Measurements from ENCODE around the gene LMO7. TPM values are rescaled to one million over a fixed set of nuclear protein-coding genes. Genes with fewer than 3 reads are reported as not detected.

Gene LMO7
- total RNA-seq, 1 experiment from 2014 or later = 18.5 TPM

DNA sequence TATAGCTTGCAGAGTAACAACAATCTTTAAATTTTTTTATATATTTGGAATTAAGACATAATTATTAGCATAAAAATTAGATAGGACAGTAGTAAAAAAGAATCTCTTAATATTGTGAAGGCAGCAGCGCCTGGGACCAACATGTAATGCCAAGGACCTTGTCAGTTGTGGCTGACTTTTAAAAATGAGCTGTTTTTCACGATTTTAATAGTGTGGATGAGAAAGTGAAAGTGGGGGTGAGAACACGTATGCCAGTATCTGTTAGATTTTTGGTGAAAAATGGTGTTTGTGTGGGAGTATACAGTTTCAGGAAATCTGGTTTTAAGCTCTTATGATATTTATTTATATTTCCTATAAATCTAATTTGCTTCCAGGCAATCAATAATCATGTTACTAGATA, 125.2 kb downstream of the LMO7 start:
- H3K4me1 Mint-ChIP-seq = peaks cover 19% of the 10 kb centered on the region
- ChIA-PET CTCF (no interaction called here), POLR2A (no interaction called here)
- no peak for TF ChIP-seq GABPB1 (CRISPR knock-in tag; IDR thresholded peaks at IDR 0.05)
- no peak for TF ChIP-seq SP1 (CRISPR knock-in tag; conservative IDR thresholded peaks at IDR 0.05)
- no peak for TF ChIP-seq TCF7 (CRISPR knock-in tag; IDR thresholded peaks at IDR 0.05; ENCODE audit: low read depth)
- peaks cover 2% of the 10 kb centered on the region for H3K36me3 Mint-ChIP-seq
- ATAC-seq (no peak), DNase-seq (ENCODE audit: low spot score) (no peak)
- peaks cover 16% of the 10 kb centered on the region for H3K9me3 Mint-ChIP-seq
- no peaks in the 10 kb centered on the region for H3K27me3 Mint-ChIP-seq (ENCODE audit: low read depth)
- H3K4me3 Mint-ChIP-seq = no peak overlapping the region
- H3K27ac Mint-ChIP-seq = no peak overlapping the region

DNA sequence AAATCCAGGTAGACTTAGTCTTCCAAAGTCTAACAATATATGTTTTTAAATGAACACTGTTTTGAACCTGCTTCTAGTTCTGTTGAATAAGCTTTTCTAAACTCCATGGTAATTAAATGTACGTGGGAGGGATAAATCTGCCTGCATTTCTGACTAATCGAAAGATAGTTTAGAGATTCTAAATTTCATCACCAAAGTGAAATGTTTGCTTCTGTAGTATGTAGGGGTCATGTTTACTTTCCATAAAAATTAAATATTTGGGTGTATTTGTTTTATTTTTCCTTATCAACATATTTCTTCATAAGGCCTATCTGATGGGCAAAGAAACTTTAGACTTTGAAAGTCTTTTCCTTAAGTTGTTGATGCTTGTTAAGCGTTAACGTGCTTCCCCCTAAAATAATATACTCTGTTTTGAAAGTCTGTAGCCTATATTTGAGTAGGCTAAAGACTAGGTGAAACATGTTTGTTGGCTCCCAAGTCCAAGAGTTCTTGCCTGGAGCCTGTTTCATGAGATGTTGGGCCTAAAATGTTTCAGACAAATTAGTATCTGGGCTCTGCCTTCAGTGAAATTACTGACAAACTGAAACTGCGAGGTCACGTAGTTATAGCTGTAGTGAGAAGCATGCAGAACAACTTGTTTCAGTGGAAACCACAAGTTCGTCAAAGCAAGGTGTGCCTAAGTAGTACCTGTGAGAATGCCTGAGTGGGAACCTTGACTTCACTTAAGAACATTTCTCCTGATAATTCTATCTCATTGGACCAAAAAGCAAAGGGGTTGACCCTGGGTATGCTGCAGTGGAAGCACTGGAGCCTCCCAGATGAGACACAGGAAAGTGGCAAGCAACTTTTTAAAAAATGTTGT, 126.2 kb downstream of the LMO7 start:
- TF ChIP-seq, protein P1, sequence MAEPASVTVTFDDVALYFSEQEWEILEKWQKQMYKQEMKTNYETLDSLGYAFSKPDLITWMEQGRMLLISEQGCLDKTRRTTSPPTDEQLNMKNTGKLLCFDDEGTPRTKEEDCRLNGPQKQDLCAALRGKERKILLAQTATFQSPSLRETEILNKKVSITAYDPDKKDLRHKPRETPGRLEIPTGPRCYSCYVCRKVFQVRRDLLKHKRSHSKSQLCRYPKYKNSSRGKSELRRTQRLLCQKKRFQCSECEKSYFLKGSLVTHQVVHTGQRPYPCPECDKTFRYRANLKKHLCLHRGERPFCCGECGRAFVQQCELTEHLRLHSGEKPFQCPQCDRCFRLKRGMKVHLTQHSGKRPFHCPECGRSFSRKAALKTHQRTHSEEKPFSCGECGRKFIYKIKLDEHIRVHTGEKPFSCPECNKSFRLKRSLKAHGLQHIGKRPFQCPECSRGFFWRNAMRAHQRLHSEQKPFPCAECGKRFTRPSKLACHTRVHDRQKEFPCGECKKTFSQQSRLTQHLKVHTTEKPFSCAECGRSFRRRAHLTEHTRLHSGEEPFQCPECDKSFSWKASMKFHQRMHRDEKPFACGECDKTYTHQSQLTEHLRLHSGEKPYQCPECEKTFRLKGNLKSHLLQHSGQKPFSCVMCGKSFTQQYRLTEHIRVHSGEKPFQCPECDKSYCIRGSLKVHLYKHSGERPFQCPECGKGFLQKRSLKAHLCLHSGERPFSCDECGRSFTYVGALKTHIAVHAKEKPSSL (CRISPR knock-in tag; conservative IDR thresholded peaks at IDR 0.05) = no peak
- TF ChIP-seq, protein P2, sequence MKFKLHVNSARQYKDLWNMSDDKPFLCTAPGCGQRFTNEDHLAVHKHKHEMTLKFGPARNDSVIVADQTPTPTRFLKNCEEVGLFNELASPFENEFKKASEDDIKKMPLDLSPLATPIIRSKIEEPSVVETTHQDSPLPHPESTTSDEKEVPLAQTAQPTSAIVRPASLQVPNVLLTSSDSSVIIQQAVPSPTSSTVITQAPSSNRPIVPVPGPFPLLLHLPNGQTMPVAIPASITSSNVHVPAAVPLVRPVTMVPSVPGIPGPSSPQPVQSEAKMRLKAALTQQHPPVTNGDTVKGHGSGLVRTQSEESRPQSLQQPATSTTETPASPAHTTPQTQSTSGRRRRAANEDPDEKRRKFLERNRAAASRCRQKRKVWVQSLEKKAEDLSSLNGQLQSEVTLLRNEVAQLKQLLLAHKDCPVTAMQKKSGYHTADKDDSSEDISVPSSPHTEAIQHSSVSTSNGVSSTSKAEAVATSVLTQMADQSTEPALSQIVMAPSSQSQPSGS (CRISPR knock-in tag; IDR thresholded peaks at IDR 0.05; ENCODE audit: borderline replicate concordance, low read depth) = no peak
- H3K4me3 Mint-ChIP-seq = no peak overlapping the region
- no peaks in the 10 kb centered on the region for H3K27me3 Mint-ChIP-seq (ENCODE audit: low read depth)
- ChIA-PET CTCF (no interaction called here), POLR2A (no interaction called here)
- H3K36me3 Mint-ChIP-seq = peaks cover 2% of the 10 kb centered on the region; the same call in 1 of the 2 replicates
- ATAC-seq = no peak
- H3K9me3 Mint-ChIP-seq = peaks cover 9% of the 10 kb centered on the region
- DNase-seq (ENCODE audit: low spot score) = no peak
- peaks cover 24% of the 10 kb centered on the region for H3K4me1 Mint-ChIP-seq
- H3K27ac Mint-ChIP-seq = no peak overlapping the region

DNA sequence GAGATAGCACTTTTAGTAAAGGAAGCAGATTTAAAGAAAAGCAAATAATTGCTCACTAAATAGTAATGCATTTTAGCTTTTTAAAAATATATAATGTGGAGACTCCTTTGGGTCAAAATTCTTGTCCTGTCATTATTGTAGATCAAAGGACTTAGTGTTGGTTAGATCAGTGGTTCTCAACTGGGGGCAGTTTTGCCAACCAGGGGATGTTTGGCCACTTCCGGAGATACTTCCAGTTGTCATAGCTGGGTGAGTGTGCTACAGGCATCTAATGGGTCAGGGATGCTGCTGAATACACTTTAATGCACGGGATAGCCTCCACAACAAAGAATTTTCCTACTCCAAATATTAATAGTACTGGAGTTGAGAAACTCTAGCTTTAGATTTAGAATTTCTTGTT, 126.8 kb downstream of the LMO7 start:
- H3K36me3 Mint-ChIP-seq = peaks cover 2% of the 10 kb centered on the region; the same call in 1 of the 2 replicates
- TF ChIP-seq ZNF423 (CRISPR knock-in tag; IDR thresholded peaks at IDR 0.05) (no peak), CREM (CRISPR knock-in tag; IDR thresholded peaks at IDR 0.05) (no peak), SMAD4 (CRISPR knock-in tag; IDR thresholded peaks at IDR 0.05) (no peak), NR3C1 (CRISPR knock-in tag; conservative IDR thresholded peaks at IDR 0.05; ENCODE audit: low read depth) (no peak), CBFB (CRISPR knock-in tag; IDR thresholded peaks at IDR 0.05; ENCODE audit: low read depth) (no peak), SMAD3 (CRISPR knock-in tag; IDR thresholded peaks at IDR 0.05; ENCODE audit: borderline replicate concordance) (no peak), ZNF232 (CRISPR knock-in tag; IDR thresholded peaks at IDR 0.05) (no peak), ZNF671 (CRISPR knock-in tag; IDR thresholded peaks at IDR 0.05) (no peak), ESRRA (CRISPR knock-in tag; IDR thresholded peaks at IDR 0.05; ENCODE audit: borderline replicate concordance) (no peak)
- TF ChIP-seq, protein P1 (CRISPR knock-in tag; conservative IDR thresholded peaks at IDR 0.05) = no peak
- TF ChIP-seq, protein P3, sequence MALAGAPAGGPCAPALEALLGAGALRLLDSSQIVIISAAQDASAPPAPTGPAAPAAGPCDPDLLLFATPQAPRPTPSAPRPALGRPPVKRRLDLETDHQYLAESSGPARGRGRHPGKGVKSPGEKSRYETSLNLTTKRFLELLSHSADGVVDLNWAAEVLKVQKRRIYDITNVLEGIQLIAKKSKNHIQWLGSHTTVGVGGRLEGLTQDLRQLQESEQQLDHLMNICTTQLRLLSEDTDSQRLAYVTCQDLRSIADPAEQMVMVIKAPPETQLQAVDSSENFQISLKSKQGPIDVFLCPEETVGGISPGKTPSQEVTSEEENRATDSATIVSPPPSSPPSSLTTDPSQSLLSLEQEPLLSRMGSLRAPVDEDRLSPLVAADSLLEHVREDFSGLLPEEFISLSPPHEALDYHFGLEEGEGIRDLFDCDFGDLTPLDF (CRISPR knock-in tag; IDR thresholded peaks at IDR 0.05) = no peak
- H3K4me3 Mint-ChIP-seq = no peak overlapping the region
- peaks cover 9% of the 10 kb centered on the region for H3K9me3 Mint-ChIP-seq
- DNase-seq (ENCODE audit: low spot score) = no peak
- H3K4me1 Mint-ChIP-seq = peaks cover 24% of the 10 kb centered on the region
- no peak for ATAC-seq
- ChIA-PET POLR2A (no interaction called here), CTCF (no interaction called here)
- H3K27ac Mint-ChIP-seq = no peak overlapping the region
- no peaks in the 10 kb centered on the region for H3K27me3 Mint-ChIP-seq (ENCODE audit: low read depth)

Data from WTC11 (cell line).